H54 (cell line): ENCODE data around the gene ASB9.

Source experiments
- DNase-seq: peaks from one replicate; pipeline ENCODE4 v3.0.0; 2011; ENCODE audit warnings: low spot score, mixed read lengths; ENCODE audit not compliant: insufficient read length
- FAIRE-seq: peaks from 3 replicates; lab custom pipeline; 2011; peaks lifted over from hg19 to GRCh38; lab: Jason Lieb, UNC
- POLR2A ChIP-seq: IDR thresholded peaks from 2 replicates; pipeline ENCODE4 v1.6.1; 2011; ENCODE audit warnings: low read depth, mild to moderate bottlenecking, low read length

ASB9 gene

GRCh38 chrX:15271757-15272156 is 1.9 kb upstream of the ASB9 start:
- DNase-seq (no peak), FAIRE-seq (no peak)
- TF ChIP-seq POLR2A: no peak

- DNase-seq: no peak
- no peak for TF ChIP-seq POLR2A
- no peak for FAIRE-seq
These were observed 763 bp downstream of the ASB9 start for GRCh38 chrX:15269120-15269519.

DNA sequence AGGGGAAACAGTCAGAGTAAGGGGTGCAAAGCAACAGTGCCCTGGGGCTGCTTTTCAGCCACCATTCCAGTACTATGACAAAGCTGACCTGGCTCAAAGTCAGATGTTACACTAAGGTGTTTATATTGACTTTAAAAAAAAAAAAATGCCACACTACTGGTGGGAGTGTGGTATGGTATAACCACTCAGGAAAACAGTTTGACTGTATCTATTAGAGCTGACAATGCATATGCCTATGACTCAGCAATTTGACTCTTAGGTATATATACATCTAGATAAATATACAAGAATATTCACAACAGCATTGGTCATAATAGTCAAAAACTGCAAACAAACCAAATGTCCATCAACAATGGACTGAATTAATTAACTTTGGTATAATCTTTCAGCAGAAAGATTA is 15.0 kb downstream of the ASB9 start:
- DNase-seq (no peak), FAIRE-seq (no peak)

DNA sequence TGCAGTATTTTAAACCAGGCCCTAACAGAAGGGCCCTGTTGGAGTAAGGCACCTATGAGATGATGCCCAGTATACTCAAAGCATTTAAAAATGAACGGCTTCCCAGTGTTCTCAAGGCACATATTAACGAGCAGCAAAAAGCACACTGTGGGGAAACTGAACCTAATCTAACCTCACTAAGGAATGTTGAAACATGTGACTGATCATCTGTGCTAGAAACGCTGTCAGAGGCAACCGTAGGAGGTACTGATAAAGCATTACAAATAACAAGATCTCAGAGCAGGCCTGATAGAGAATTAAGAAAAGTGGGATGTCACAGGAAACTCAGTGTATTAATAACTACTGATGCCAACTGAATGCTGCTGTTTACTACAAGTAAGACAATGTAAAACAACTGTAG is 24.0 kb downstream of the ASB9 start:
- DNase-seq: no peak
- no peak for TF ChIP-seq POLR2A
- no peak for FAIRE-seq

More for the DNA sequence above, 15.0 kb downstream of the ASB9 start:
- TF ChIP-seq POLR2A: no peak

GRCh38 chrX:15244421-15244820 is 25.5 kb downstream of the ASB9 start:
- no peak for DNase-seq
- no peak for FAIRE-seq
- TF ChIP-seq POLR2A: no peak

- DNase-seq: no peak
- TF ChIP-seq POLR2A: no peak
- no peak for FAIRE-seq
These were observed 26.9 kb downstream of the ASB9 start for GRCh38 chrX:15242899-15243555.

DNA sequence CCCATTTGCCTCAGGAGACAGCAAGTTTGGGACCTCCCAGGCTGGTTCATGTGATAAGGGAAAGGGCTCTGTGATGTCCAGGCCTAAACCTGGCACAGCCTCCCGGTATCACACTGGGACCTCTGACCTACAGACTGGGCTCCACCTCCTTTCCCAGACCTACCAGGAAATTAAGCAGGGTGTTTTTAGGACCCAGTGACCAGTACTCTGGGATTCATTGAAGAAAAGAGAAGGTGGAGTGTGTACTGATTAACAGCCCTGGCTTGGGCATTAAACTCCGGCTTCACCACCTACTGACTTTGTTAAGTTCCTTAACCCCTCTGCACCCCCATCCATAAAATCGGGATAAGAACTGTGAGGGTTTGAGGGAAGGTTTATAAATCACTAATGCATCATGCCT is 28.6 kb downstream of the ASB9 start:
- no peak for TF ChIP-seq POLR2A
- no peak for FAIRE-seq
- no peak for DNase-seq

- no peak for DNase-seq
- FAIRE-seq: no peak
These were observed 29.5 kb downstream of the ASB9 start for GRCh38 chrX:15240414-15240813.

DNA sequence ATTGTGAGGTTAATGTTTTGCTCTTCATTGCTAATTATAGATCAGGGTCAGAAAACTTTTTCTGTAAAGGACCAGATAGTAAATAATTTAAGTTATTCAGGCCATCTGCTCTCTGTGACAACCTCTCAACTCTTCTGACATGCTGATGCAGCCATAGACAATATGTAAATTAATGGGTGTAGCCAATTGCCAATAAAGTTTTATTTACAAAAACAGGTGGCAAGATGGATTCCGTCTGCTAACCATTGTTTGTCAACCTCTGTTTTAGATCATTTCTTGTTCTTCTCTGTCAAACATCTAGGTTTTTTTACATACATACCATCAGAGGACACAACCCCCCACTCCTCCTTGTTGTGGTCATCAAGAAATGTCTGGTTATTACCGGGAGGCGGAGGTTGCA is 33.7 kb downstream of the ASB9 start:
- no peak for DNase-seq
- no peak for FAIRE-seq
- no peak for TF ChIP-seq POLR2A

More at GRCh38 chrX:15240414-15240813, 29.5 kb downstream of the ASB9 start:
- no peak for TF ChIP-seq POLR2A

DNA sequence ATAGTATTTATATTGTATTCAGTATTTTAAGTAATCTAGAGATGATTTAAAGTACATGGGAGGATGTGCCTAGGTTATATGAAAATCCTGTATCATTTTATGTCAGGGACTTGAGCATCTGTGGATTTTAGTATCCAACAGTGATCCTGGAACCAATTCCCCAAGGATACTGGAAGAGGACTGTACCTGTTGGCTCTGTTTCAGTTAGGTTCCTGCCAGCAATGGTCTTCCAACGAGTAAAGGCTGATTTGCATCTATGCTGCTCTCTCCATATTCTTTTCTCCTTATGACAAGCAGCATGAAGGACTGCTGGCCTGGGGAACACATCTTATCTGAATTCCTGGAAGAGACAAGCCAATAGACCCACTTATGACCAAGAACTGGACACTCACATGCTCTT is 34.9 kb downstream of the ASB9 start:
- FAIRE-seq (no peak), DNase-seq (no peak)
- TF ChIP-seq POLR2A: no peak

DNA sequence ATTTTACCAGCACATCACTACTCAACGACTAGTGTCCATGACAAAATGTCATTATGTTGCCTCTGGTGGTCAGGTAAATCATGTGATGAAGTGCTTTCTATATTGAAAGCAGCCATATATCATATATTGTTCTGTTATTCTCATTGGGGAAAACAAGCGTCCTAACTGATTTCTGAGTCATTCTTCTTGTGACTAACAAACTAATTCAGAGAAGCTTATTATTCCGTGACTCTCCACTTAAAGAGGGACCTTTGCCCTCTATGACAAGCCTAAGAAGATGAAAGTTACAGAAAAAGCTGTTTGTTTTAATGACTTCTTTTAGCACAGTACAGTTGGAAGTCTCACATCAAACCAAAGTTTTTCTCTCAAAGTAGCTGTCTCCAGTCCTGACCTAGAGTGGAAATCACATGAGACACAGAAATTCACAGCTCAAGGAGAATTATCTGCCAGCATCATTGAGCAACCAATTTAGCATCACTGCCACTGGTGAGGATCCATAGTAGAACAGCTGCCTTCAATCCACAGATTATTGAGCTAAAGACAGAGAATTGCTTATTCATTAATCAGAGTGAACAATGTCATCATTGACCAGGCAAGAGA is 36.4 kb downstream of the ASB9 start:
- FAIRE-seq (no peak), DNase-seq (no peak)
- TF ChIP-seq POLR2A: no peak

DNA sequence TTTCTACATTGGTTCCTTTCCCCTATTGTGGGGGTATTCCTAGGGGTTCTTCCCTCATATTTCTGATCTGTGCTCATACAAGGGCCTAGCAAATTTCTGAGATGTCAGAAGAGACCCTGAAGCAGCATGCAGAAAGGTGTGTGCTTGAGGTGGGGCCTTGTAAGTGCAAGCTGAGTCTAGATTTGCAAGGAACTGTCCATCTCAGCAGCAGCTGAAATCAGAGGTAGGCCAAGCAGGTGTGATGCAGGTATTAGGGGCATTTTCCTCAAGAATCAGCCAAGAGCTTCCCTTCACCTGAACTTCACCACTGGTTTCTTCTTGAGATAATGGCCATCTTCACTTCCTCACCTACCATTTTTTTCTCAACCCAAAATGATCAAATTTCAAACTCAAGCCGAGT is 45.1 kb downstream of the ASB9 start:
- FAIRE-seq (no peak), DNase-seq (no peak)
- no peak for TF ChIP-seq POLR2A

GRCh38 chrX:15221321-15221720 is 48.6 kb downstream of the ASB9 start:
- TF ChIP-seq POLR2A: no peak
- DNase-seq (no peak), FAIRE-seq (no peak)

GRCh38 chrX:15217161-15217560 is 52.7 kb downstream of the ASB9 start:
- no peak for FAIRE-seq
- DNase-seq: no peak
- TF ChIP-seq POLR2A: no peak

DNA sequence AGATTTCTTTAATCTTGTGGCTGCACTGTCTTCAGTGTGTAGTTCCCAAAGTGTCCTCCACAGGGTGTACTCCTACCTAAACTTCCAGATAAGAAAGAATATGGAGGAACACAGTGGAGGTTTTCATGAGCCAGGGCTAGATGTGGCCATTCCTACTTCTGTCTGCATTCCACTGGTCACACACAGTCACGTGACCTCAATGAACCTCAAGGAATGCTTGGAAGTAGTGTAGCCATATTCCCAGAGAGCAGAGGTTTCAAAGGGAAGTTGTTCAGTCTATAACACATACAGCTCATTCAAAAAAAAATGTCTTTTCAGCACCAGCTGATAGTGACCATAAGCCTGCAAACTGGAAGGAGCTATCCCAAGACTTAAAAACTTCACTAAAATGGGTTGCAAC is 53.6 kb downstream of the ASB9 start:
- no peak for TF ChIP-seq POLR2A
- no peak for DNase-seq
- FAIRE-seq: no peak
